HPDE6-E6E7 (cell line): ENCODE data around the gene MTNR1A.
"Not testable (repeated sequence)": the region's sequence is repeated elsewhere in the genome, so short reads cannot be mapped to it uniquely, and the experiment has no call there.

Source experiments
- DNase-seq: peaks from one replicate; pipeline ENCODE4 v3.0.0; 2011; ENCODE audit warnings: missing footprints; ENCODE audit errors: extremely low spot score

Gene MTNR1A

DNA sequence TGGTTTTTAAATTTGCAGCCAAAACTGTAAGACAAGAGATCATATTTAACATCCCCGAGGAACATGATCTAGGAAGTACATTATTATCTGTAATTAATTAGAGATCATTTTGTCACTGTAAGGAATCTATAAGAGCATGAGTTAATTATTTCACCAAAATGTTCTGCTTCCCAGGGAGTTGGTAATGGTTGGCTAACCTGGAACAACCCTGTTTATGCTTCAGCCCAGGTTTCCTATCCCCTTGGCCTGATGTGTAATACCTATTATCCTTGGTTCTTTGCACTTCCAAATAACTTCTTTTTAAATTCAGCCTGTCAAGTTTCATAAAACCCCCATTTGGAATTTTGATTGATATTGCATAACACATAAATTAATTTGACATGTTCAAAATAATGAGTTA, 6.4 kb upstream of the MTNR1A start:
- no peak for DNase-seq

- DNase-seq: no peak
Observed at GRCh38 chr4:186560647-186561046, 5.3 kb upstream of the MTNR1A start.

GRCh38 chr4:186557486-186557885, 2.1 kb upstream of the MTNR1A start:
- no peak for DNase-seq

- DNase-seq: no peak
Observed at GRCh38 chr4:186557061-186557460, 1.7 kb upstream of the MTNR1A start.

DNA sequence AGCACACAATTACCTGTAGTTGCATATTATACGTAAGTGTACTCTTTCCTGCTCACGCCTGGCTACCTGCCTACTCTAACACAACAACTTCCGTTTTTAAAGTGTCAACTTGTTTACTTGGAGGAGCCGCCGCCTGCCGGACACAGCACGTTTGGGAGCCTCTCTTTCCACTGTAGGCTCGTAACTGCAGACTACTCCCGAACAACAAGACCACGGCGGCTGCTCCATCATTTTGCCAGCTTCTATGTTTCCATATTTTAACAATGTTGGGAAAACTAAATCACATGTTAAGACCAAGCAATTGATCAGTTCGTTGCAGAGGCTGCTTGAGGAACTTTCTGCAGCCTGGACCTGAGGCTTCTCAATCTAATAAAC, 841 bp downstream of the MTNR1A start:
- DNase-seq: no peak

DNA sequence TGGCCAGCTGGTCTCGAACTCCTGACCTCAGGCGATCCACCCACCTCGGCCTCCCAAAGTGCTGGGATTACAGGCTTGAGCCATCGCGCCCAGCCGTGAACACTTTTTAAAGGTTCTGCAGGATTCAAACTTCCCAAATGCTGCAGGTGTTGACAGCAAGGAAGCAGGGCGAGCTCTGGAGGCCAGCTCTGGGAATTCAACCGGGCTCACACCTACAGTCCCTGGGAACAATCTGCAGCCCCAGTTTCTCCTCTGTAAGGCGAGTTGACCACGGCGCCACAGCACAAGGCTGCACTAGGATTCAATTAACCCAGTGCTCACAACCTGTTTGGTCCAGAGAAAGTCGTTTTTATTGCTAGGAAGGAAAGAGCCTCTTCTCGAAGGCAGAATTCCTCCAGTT, 1.6 kb downstream of the MTNR1A start:
- DNase-seq: no peak

DNA sequence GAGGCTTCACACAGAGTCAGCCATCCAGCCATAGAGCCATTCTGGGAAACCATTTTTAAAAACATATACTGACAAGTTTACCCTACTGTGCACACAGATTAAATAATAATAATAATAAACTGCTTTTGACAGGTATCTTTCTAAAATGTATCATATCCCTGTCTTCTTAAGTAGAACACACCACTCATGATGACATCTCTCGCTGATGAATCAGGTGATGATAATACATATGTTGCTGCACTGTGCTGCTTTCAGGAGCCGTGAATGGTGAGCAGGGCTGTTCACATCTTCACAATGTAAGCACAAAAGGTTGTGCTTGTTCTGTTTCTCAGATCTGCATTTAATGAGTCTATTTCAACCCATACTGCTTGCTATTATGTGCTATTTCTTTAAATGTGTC, 3.5 kb downstream of the MTNR1A start:
- DNase-seq: no peak

GRCh38 chr4:186545436-186545835, 9.9 kb downstream of the MTNR1A start:
- DNase-seq: no peak

GRCh38 chr4:186543206-186543605, 12.2 kb downstream of the MTNR1A start:
- no peak for DNase-seq

DNA sequence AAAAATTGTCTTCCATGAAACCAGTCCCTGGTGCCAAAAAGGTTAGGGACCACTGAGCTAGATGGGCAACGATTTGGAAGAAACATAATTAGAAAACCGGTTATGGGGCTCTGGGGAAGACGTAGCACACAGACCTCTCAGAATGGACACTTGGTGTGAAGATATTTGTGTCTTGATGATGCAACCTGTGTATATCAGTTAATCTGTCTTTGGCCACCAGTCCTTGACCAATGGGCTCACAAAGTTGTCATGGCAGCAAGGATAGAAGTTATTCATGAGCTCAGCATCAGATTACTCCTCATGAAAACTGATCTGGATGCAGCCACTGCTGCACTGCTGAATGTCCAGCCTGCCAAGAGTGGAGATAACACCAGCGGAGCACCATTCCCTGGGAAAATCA, 13.6 kb downstream of the MTNR1A start:
- no peak for DNase-seq

DNA sequence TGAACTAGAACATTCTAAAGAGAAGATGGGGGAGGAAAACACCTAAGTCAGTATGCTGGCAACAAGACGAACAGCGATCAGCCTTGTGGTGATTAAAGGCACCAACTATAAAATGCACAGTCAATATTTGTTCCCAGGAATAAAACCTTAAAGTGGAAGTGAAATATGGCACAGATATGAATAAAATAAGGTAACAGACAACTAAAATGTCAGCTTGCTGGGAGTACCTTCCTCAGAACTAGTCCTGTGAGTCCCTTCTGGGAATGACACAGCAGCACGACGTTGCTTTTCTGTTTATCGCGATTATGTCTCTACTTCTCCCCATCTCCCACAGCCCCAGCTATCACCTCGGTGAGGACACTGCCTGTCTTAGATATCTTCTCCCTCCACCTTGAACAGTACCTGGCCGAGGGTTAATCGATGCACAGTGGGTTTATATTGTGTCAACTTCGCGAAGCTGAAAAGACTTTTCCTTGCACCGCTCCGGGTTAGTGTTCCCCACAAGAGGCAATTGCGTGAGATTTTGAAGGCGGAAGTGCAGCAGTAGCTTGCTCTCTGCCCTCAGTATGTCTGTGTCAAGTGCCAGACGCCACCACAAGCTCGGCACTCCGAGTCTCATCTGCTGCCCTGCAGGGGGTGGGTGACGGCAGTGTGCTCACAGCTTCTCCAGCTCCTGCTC, 17.4 kb downstream of the MTNR1A start:
- no peak for DNase-seq

DNA sequence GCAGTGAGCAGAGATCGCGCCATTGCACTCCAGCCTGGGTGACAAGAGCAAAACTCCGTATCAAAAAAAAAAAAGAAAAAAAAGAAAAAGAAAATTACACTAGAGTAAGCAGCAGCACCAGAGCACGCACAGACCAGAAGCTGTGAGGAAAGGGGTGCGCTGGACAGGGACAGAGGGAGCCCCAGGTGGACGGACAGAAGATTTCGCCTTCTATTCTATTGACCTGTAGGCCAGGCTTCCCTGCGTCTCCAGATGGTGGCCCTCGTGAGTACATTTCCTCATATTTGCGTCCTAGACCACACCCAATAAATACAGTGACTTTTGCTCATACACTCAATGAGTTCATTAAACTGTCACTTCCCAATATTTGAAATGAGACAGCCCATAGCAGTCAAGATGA, 19.1 kb downstream of the MTNR1A start:
- DNase-seq: no peak

GRCh38 chr4:186534056-186534455, 21.3 kb downstream of the MTNR1A start:
- no peak for DNase-seq

DNA sequence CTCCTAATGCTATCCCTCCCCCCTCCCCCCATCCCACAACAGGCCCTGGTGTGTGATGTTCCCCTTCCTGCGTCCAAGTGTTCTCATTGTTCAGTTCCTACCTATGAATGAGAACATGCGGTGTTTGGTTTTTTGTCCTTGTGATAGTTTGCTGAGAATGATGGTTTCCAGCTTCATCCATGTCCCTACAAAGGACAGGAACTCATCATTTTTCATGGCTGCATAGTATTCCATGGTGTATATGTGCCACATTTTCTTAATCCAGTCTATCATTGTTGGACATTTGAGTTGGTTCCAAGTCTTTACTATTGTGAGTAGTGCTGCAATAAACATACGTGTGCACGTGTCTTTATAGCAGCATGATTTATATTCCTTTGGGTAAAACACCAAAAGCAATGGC, 31.4 kb downstream of the MTNR1A start:
- DNase-seq: not testable (repeated sequence)

GRCh38 chr4:186516287-186516686, 39.1 kb downstream of the MTNR1A start:
- DNase-seq: no peak

- DNase-seq: no peak
Observed at GRCh38 chr4:186514271-186514950, 41.0 kb downstream of the MTNR1A start.

DNA sequence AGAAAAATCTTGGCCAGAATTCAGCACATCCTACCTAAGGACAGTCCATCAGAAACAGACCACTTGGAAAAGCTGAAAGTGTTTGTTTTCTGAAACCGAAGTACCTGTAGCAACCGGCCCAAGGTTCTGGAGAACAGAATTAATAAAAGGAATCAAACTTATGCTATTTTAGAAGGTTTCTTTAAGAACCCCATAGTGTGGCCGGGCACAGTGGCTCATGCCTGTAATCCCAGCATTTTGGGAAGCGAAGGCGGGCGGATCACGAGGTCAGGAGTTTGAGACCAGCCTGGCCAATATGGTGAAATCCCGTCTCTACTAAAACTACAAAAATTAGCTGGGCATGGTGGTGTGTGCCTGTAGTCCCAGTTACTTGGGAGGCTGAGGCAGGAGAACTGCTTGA, 50.6 kb downstream of the MTNR1A start:
- DNase-seq: not testable (repeated sequence)

- no peak for DNase-seq
Observed at GRCh38 chr4:186502231-186502630, 53.1 kb downstream of the MTNR1A start.

GRCh38 chr4:186501554-186501953, 53.8 kb downstream of the MTNR1A start:
- no peak for DNase-seq

GRCh38 chr4:186500721-186501304, 54.6 kb downstream of the MTNR1A start:
- DNase-seq: no peak

- DNase-seq: no peak
Observed at GRCh38 chr4:186499467-186499866, 55.9 kb downstream of the MTNR1A start.

- no peak for DNase-seq
Observed at GRCh38 chr4:186497043-186497442, 58.3 kb downstream of the MTNR1A start.

- DNase-seq: no peak
Observed at GRCh38 chr4:186494496-186494895, 60.9 kb downstream of the MTNR1A start.
